Epidermal melanocyte (primary cell): ENCODE measurements around the gene CD55.

ENCODE experiments used
- DNase-seq: peaks from one replicate; pipeline ENCODE4 v3.0.0; 2011; ENCODE audit warnings: low spot score; ENCODE audit not compliant: insufficient read length

The CD55 gene

DNA sequence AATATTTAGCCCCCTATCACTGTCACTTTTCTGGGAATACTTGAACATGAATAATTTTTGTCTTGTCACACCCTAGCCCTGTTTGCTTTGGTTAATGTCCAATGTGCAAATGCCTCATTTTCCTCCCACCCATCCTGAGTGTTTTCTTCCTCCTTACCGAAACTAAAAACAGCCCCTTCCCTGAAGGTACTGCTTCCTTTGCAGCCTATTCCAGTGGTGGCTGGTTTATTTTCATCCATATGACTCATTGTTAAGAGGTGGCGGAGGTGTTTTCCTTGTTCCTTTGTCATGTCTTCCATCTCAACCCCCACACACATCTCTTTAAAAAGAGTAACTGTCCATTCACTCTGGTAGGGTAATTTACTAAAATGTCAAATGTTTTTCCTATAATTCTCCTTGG lies 40.4 kb downstream of the CD55 start:
- DNase-seq: no peak

DNA sequence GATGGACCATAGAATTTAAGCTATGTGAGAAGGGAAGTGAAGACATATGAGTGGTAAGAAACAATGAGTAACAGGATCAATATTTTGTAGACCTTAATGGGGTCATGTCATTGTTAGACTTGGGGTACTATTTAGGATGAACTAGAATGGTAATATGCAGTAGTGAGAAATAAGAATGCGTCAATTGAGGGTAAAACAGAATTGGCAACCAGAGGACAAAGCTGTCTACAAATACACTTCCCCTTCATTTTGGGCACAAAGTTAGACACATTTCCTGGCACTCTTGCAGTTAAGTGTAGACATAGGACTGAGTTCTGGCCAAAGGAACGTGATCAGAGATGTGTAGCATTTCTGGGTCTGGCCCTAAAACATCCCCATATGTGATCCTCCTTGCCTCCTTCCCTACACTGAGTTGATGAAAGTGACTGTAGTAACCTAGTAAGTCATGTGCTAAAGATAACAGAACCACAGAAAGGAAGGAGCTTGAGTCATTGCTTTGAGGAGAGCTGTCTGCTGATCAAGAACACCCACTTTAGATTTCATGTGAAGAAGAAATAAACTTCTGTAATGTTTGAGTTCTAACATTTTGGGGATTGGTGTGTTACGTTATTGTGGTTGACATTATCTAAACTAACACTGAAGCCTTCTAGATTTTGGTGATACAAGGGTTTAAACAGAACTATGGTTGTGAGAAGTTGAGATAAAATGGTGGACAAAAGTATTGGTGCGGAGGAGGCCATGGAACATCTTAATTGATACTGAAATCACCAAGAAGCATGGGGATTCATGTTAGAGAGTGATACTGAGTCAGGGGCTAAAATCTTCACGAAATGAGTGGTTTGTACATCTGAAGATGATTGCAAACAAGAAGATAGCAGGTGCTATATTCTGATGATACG lies 41.7 kb downstream of the CD55 start:
- DNase-seq: no peak

DNA sequence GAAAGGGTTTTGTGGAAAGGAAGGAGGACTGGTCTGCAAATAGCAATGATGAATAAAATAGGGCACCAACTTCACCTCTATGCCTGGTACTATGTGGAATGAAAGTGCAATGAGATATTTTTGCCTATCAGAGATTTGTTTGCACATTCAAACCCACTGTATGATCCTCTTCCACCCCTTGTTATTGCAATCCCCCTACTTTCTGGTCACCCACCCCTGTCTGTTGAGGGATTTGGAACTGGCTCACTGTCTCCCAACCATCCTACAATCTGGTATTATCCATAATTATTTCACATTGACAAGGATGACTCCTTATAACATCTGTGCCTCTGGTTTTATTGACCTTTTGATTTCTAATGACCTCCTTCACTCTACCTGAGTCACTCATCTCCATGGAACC lies 42.4 kb downstream of the CD55 start:
- DNase-seq: no peak

DNA sequence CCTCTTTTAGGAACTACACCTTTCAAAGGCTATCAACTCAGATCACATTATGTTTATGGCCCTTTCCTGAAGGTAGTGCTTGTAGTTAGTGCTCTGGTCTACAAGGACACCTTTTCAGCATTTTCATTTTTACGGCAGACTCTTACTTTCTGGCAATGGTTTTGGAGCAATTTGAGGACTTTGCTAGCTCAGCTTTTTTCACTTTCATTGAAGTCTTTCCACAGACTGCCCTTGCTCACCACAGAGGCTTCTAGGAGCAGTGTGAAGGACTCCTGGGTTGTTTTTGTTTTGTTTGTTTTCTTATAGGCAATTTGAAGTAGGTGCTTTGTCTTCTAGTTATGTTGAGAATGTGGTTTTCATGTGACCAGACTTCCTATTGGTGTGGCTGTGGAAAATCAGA lies 43.1 kb downstream of the CD55 start:
- no peak for DNase-seq

DNA sequence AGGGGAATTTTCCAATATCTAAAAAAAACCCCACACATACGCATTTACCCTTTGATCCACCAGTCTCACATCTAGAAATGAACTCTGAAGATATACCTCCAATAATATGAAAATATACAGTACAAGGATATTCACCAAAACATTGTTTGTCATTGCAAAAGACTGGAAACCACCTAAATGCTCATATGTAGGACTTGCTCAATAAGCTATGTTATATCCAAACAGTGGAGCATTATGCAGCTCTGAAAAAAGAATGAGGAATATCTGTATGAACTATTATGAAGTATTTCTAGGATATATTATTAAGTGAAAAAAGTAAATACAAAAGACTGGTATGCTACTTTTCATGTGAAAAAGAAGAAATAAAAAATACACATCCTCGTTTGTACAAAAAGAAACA lies 43.6 kb downstream of the CD55 start:
- no peak for DNase-seq

DNA sequence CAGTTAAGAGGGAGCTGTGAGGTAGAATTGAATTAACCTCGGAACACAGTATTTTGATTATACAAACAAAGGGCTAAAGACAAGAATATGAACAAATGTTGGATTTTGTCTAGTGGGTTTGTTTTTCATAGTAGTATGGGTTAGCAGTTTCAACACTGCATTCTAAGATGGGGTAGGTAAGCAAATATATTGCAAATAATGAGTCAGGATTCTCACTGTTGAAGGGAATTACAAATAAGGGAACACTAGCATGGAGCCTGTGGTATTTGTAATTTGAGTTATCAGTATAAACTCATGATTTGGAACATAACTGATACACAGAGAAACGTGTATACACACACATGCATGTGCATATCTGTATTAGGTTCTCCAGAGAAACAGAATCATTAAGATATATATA lies 44.5 kb downstream of the CD55 start:
- no peak for DNase-seq

DNA sequence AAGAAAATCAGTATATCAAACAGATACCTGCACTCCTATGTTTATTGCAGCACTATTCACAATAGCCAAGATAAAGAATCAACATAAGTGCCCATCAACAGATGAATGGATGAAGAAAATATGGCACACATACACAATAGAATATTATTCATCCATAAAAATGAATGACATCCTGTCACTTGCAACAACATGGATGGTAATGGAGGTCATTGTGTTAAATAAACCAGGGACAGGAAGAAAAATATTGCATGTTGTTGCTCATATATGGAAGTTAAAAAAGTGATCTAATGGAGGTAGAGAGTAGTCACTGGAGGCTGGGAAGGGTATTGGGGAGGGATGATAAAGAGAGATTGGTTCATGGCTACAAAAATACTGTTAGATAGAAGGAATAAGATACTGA lies 67.2 kb downstream of the CD55 start:
- no peak for DNase-seq

DNA sequence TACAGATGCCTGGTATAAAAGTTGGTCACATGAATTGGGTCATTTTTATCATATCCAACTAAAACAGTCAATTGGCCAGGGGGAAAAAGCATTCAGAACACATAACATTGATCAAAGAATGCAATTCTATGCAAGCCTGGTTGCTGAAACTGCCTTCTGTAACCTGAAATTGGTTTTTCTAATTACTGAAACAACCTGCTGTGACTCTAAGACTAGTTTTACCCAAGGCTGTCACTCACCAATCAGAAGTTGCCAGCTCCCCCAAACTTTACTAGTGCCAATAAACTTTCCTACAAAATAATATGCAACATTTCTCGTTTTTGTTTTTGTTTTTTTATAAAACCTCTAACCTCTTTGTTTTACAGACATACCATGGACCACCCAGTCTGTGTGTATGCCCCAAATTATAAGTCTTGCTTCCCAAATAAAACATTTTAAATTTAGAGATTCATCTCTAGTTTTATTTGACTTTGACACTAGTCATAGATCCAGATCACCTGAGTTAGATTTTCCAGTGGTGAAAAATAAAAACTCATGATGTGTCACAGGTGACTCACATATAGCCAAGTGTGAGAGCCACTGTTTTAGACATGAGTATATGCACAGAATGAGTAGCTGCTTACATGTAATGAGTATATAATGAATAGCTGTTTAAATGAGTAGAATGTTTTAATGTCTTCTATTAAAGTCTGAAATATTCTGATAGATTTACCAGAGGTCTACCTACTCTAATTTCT lies 68.4 kb downstream of the CD55 start:
- DNase-seq: no peak

DNA sequence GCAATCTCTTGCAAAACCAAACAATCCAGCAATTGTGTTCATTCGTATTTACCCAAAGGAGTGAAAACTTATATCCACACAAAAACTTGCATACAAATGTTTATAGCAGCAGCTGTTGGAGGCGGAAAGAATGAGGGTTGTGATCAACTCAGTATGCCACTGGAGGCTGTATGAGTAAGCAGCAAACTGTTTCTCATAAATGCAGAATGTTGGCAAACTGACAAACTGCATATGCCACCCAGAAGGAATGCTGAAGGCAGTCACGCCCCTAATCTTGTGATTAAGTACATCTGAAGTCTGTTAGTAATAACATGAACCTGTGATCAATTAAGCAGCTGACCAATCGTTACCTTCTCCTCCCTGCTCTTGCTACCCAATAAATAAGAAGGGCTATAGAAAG lies 72.1 kb downstream of the CD55 start:
- DNase-seq: no peak

DNA sequence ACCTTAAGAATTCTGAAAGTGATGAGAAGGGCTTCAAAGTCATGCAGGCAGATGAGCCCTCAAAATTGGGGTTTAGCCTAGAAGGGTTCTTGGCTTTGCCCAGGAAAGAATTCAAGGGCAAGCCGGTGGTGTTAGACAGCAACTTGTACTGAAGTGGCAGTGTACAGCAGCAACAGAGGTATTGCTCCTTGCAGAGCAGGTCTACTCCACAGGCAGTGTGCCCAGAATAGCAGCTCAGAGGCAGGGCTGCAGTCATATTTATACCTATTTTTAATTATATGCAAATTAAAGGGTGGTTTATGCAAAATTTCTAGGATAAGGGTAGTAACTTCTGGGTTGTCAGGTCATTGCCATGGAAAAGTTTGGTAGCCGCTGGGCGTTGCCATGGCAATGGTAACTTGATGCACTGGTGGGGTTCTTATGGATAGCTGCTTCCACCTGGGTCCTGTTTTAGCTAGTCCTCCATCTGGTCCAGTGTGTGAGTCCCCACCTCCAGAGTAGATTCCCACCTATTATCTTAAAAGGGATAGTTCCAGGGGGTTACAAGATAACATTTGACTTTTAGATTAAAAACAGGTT lies 74.8 kb downstream of the CD55 start:
- no peak for DNase-seq

DNA sequence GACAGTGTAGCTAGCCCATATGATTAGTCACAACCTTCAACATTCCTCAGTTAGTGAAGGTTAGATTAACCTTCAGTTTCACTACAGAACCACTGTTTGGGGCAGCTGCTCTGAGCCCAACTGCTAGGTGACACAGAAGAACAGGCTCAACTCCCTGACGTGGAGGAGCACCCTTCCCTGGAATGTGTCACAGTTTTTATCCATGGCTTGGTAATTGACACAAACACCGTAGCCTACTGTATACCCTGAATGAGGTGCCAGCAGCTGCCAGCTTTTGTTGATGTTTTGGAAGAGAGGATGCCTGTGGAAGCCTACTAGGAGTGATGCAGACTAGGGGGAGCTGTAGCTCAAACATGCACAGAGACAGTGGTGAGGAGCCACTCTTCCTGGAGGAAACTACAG lies 76.0 kb downstream of the CD55 start:
- DNase-seq: no peak

DNA sequence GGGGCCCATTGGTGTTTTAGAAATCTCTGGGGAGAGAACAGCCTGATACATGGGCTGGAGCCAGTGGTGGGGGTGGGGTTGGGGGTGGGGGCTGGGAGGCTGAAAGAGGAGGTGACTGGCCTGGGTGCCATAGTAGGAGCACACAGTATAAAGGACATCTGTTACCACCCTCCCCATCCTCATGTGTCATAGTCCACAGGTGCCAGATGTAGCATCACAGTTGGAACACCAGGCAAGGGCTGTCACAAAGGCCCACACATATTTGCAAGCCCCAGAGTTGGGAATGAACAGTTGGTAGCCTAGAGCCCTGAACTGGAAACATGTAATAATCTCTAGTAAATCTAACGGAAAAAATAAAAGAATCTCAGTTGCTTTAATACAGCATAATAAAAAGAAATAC lies 77.5 kb downstream of the CD55 start:
- DNase-seq: no peak

DNA sequence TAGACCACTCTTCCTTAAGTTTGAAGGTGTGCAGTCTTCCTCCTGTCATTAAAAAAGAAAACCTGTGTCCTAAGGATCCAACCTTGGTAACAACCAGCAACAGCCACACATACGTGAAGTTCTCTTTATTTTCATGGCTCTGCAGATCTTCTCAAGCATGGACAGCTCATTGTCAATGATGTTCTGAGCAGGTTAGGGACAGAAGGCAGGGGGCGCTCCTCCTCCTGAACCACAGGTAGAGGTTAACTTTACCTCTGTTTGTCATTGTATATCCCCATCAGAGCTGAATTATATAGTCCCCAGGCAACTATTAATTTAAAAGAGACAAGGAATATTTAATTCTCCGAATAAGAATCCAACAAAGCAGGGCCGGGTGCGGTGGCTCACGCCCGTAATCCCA lies 80.1 kb downstream of the CD55 start:
- DNase-seq: no peak

DNA sequence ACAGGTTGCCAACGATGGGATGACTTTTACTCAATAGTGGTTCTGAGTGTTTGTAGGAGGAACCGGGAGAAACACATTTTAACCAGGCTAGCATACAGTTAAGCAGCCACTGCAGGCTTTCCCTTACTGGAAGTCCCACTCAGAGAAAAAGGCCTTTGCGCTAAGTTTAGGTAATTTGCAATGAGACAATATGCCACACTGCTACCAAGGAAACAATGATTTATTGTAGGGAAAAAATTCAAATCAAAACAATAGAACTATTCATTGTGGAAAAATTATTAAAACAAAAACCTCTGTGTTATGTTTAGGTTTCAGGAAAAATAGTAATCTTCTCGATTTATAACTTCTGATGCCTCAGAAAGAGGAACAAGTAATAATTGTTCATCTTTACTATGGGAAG lies 81.3 kb downstream of the CD55 start:
- DNase-seq: no peak

DNA sequence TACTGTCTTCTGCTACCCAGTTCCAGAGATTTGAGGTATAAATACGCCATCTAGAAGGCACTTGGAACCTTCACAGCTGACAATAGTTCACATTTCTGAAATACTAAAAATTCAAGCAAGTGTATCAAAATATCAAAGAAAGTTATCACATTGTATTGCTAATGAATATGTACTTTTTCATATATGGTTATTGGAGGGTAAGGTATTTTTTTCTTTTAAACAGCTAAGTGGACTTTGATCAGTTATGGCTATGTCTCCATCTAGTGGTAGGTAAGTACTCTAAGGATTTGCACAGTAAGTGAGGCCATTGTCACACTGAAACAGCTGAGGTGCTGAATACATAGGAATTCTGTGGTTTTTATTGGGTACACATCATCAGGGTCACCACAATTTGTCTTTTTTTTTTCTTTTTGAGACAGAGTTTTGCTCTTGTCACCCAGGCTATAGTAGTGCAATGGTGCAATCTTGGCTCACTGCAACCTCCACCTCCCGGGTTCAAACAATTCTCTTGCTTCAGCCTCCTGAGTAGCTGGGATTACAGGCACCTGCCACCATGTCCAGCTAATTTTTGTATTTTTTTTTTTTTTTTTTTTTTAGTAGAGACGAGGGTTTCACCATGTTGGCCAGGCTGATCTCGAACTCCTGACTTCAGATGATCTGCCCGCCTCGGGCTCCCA lies 83.5 kb downstream of the CD55 start:
- peak; percentile 86 for DNase-seq

DNA sequence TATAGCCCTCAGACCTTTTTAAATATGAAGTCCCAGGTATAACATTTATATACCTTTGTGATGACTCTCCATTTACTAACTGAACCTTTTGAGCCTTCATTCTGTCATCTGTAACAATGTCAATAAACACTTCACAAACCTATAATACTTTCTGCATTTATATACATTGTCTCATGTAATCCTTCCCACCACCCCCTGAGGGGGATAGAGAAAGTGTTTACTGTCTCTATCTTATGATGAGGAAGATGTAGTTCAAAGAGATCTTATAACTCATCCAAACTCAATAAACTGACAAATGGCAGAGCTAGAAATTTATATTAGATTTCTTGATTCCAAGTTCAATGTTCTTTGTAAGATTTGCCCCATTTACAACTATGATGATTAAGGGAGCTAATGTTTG lies 84.3 kb downstream of the CD55 start:
- DNase-seq: no peak

DNA sequence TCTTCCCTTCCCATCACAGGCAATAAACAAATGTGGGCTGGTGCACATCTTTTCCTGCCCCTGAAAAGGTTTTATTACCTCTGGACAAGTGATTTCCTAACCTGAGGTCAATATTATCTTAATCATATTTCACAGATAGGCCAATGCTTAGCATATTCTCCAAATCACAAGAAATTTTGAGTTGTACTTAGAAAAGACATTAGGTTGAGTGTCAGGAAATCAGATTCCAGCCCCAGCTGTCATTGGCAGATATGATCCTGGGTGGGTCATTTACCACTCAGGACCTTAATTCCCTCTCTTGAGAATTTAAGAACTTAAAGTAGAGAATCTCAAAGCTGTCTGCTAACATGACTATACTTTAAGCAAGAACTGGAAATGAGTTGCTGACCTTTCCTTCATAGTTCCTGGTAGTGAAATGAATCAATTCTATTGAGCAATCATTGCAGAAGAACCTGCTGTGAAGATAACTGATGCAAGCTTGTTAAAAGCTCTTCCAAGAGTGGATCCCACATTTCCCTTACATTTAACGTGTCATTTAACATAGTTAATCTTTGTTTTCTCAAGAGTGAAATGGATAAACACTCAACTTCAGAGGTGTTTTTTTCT lies 86.3 kb downstream of the CD55 start:
- DNase-seq: no peak
